GM06990 (cell line): ENCODE data around the gene ARMS2.

Source experiments
- DNase-seq: peaks from one replicate; pipeline ENCODE4 v3.0.0-alpha.2; 2011; ENCODE audit not compliant: insufficient read length; ENCODE audit errors: extremely low read depth
- H3K27me3 ChIP-seq: replicated peaks from 2 replicates; pipeline ENCODE4 v1.6.0; 2011; ENCODE audit warnings: low read length; ENCODE audit not compliant: control insufficient read depth, insufficient read depth
- H3K36me3 ChIP-seq: 2 replicates; pipeline ENCODE4 v1.5.1; 2011; ENCODE audit warnings: low read length; ENCODE audit not compliant: control insufficient read depth, insufficient read depth
- H3K4me3 ChIP-seq: replicated peaks from 2 replicates; pipeline ENCODE4 v1.5.1; 2011; ENCODE audit warnings: low read depth, mild to moderate bottlenecking, control low read depth, low read length
- TF ChIP-seq, protein P1 (sequence below): IDR thresholded peaks from 2 replicates; pipeline ENCODE4 v1.5.1; 2011; ENCODE audit warnings: low read length, control low read depth, mild to moderate bottlenecking, inconsistent platforms; ENCODE audit not compliant: insufficient read depth, poor library complexity, severe bottlenecking

The ARMS2 gene

DNA sequence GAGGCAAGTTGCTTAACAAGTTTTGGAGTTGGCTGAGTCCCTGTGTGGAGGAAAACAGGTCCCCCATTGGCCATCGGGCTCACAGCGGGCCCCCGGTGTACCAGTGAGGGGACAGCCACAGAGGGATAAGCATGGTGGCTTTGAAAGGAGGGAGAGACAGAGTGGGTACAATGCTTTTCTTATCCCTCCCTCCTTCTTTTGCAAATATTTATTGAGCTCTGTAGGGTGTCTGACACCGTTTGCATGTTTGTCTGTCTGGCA is 9.7 kb downstream of the ARMS2 start:
- Histone ChIP-seq H3K4me3 (no peak overlapping the region), H3K27me3 (peaks cover 2% of the 10 kb centered on the region; the same call in 1 of the 2 replicates), H3K36me3 (no peaks in the 10 kb centered on the region)
- DNase-seq: no peak
- TF ChIP-seq, protein P1, sequence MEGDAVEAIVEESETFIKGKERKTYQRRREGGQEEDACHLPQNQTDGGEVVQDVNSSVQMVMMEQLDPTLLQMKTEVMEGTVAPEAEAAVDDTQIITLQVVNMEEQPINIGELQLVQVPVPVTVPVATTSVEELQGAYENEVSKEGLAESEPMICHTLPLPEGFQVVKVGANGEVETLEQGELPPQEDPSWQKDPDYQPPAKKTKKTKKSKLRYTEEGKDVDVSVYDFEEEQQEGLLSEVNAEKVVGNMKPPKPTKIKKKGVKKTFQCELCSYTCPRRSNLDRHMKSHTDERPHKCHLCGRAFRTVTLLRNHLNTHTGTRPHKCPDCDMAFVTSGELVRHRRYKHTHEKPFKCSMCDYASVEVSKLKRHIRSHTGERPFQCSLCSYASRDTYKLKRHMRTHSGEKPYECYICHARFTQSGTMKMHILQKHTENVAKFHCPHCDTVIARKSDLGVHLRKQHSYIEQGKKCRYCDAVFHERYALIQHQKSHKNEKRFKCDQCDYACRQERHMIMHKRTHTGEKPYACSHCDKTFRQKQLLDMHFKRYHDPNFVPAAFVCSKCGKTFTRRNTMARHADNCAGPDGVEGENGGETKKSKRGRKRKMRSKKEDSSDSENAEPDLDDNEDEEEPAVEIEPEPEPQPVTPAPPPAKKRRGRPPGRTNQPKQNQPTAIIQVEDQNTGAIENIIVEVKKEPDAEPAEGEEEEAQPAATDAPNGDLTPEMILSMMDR: no peak

DNA sequence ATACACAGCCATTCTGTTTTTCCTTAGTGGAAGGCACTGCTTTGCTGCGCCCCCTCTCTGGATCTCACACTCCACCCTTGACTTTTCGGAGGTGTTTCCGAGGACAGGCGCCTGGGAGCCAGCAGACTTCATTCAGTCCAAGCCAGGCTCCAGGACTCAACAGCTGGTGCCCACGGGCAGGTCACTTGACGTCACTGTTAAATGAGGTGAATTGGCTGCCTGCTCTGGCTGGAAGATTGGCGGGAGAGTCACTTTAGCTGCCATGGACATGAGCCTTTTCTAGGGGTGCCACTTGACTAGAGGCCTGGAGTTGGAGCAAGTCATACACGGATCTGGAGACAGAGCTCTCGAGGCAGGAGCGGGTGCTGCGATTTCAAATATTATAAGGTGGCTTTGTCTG is 10.1 kb downstream of the ARMS2 start:
- no peak for DNase-seq
- TF ChIP-seq, protein P1: no peak
- Histone ChIP-seq H3K27me3 (peaks cover 2% of the 10 kb centered on the region; the same call in 1 of the 2 replicates), H3K4me3 (no peak overlapping the region), H3K36me3 (no peaks in the 10 kb centered on the region)

- no peak for DNase-seq
- no peaks in the 10 kb centered on the region for H3K36me3 ChIP-seq
- peaks cover 2% of the 10 kb centered on the region; the same call in 1 of the 2 replicates for H3K27me3 ChIP-seq
- TF ChIP-seq, protein P1: no peak
- no peak overlapping the region for H3K4me3 ChIP-seq
These were observed 11.1 kb downstream of the ARMS2 start for GRCh38 chr10:122465401-122466040.

GRCh38 chr10:122466951-122467381 is 12.5 kb downstream of the ARMS2 start:
- H3K36me3 ChIP-seq: no peaks in the 10 kb centered on the region
- H3K27me3 ChIP-seq: peaks cover 2% of the 10 kb centered on the region; the same call in 1 of the 2 replicates
- no peak for DNase-seq
- H3K4me3 ChIP-seq: no peak overlapping the region
- TF ChIP-seq, protein P1: no peak

- TF ChIP-seq, protein P1: no peak
- Histone ChIP-seq H3K27me3 (peaks cover 2% of the 10 kb centered on the region; the same call in 1 of the 2 replicates), H3K4me3 (no peak overlapping the region), H3K36me3 (no peaks in the 10 kb centered on the region)
- DNase-seq: no peak
These were observed 13.2 kb downstream of the ARMS2 start for GRCh38 chr10:122467701-122468100.
